Measurements from ENCODE around the gene MYLK4. TPM values are rescaled to one million over a fixed set of nuclear protein-coding genes. Genes with fewer than 3 reads are reported as not detected.

MYLK4 gene
- total RNA-seq, 1 donor from 2014 or later: 0.51 TPM

DNA sequence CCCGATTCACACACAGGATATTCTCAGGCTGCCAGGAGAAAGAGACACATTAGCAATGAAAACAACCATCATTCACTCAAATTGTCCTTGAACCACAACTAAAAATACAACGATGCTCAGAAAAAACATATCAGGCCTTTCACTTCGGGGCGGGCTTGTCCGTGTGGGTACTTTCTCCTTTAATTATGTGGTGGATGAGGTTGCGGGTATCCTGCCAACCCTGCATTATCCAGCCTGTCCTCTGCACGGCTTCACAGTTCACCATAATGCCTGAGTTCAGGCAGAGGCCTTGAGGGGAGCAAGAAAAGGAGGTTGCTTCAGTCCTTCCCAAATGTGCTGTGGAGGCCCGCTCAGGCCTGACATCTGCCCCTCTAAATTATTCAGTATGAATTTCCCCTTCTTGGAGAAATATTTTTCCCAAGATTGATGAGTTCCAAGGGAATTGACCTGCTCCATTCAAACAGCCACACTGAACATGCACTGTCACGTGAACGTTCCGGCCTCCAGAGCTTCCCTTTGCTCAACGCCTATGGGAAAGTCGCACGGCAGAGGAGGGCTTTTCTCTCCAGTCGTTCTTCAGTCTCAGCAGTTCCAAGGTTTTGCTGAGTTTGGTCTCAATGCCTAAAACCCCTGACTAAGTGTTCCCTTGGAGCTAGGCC, 70.3 kb downstream of the MYLK4 start:
- intact Hi-C loops (cut with DNase I): no loop called here
- no peak for DNase-seq (ENCODE audit: low spot score)

- intact Hi-C loops (cut with DNase I): no loop called here
- DNase-seq (ENCODE audit: low spot score): no peak
Observed at GRCh38 chr6:2677080-2677593, 73.6 kb downstream of the MYLK4 start.

DNA sequence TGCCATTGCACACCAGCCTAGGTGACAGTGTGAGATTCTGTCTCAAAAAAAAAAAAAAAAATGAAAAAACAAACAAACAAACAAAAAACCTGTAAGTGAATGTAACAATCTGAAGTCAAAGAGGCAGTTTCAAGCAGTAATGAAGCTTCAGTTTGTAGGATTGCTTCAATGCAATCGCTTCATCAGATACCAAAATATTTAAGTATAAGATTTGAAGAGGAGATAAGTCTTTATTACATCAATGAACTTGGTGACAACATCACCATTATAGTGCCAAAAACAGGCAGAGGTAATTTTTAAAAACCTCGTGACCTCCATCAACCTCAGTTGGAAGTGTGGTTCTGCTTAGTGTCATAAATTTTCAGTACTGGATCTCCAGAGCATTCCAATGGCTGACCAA, 74.7 kb downstream of the MYLK4 start:
- DNase-seq (ENCODE audit: low spot score): no peak
- intact Hi-C loops (cut with DNase I): no loop called here

GRCh38 chr6:2674857-2675256, 75.9 kb downstream of the MYLK4 start:
- intact Hi-C loops (cut with DNase I): no loop called here
- DNase-seq (ENCODE audit: low spot score): no peak

DNA sequence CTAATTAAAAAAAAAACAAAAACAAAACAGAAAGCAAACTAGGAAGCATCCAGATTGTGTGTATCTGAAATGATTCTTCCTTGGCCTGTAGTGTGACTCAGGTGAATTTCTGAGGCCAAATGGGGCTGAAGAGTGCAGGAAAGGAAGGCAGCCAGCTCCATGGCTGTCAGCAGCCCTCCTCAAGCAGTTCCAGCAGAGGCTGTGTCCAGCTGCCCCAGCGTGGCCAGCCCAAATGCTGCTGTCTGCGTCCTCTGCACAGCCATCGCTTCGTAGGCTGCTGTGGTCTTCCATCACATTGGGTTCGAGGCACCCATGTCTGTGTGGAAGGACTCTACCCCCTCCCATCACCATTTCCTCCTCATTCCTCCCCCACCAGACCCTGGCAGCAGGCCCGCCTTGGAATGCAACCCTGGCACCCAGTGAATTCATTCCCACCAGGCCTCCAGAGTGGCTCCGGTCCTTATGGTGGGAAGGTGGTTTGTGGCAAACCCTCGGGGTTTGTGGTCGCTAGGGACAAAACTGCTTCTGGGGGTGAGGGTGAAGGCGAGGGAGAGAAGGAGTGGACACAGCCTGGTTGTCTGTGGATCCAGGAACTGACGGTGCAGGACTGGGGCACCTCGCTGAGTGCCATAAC, 81.5 kb downstream of the MYLK4 start:
- intact Hi-C loops (cut with DNase I): no loop called here
- no peak for DNase-seq (ENCODE audit: low spot score)

DNA sequence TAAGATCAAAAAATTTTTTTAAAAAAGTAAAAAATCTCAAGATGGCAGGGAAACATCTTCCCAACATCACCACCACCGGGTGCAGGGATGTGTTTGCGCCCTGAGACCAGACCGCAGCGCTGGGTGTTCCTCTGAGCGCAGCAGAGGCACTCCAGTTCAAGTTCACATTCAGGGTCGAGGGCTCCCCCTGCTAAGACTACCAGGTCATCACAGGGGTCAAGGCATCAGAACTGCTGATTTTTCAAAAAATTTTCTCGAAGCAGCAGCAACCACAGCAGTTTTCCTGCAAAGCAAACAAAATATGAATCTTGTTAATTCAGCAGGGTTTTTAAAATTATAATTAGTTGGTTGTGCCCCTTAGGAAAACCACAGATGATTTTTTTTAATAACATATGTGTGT, 83.1 kb downstream of the MYLK4 start:
- DNase-seq (ENCODE audit: low spot score): no peak
- intact Hi-C loops (cut with DNase I): no loop called here

DNA sequence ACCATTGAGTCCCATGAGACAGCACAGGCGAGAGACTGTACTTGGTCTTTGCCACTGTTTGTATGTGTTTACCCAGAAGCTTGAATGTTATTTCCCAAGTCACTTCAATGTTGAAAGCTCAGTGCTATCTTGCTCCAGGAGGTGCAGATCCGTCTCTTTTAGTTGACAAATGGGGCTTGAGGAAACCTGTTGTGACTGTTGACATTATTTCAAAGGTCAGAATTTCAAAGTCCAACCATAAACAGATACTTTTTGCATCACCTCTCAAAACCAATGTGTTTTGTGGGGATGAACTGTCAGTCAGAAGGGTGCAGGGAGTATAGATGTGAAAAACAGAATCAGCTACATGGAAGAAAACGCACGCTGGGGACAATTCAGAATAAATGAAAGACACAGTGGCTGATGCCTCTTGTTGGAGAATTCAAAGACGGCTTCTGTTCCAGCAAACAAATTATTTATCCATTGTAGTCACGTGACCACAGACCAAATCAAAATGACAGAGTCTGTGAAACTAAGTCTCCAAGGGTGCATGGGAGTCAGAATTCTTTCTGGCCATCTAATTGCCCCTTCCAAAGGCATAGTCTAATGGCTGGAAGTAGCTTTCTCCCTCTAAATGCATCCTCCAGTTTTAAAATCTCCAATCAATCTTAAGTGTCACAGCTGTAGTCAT, 83.7 kb downstream of the MYLK4 start:
- no peak for DNase-seq (ENCODE audit: low spot score)

DNA sequence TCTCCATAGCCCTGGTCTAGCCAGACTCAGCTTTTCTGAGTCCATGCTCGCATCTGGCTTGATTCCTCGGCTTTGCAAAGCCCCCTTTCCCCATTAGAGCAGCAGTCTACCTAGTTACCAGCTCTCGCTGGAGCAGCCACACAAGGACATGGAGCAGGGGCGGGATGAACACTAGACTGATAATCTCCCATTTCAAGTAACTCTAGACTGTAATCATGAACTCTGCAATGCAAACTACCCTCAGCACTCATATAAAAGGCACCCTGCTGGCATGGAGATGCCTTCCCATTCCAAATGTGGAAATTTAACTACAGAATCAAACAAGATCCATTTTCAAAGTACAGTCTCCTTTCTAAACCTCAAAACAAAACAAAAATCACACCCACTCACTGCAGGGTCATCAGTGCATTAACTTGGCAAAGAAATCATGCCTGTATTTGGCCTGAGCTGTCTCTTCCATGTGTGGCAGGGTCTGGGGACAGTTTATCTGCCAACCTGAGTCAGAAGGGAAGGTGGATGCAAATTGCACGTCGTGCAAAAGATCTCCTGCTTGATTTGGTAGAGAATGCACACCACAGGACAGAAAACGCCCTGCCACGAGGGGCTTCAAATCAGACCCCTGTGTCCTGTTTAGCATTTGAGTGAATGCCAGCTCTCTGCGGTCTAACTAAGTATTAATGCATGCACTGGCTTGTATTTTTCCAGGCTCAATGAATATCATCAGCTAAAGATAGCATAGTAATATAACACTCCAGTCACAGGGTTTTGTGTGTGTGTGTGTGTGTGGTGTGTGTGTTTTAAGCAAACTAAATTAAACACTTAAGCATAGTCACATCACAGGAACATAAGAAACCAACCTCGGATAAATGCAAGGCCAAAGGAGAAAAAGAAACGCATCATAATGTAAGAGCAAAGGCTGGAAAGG, 85.3 kb downstream of the MYLK4 start:
- intact Hi-C loops (cut with DNase I): no loop called here

More for the DNA sequence above, 83.7 kb downstream of the MYLK4 start:
- intact Hi-C loops (cut with DNase I): no loop called here

DNA sequence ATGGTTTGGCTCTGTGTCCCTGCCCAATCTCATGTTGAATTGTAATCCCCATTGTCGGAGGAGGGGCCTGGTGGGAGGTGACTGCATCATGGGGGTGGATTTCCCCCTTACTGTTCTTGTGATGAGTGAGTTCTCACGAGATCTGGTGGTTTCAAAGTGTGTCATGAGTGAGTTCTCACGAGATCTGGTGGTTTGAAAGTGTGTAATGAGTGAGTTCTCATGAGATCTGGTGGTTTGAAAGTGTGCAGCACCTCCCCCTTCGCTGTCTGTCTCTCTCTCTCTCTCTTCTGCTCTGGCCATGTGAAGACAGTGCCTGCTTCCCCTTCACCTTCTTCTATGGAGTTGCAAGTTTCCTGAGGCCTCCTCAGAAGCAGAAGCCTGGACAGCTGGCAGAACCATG, 87.6 kb downstream of the MYLK4 start:
- intact Hi-C loops (cut with DNase I): no loop called here
- DNase-seq (ENCODE audit: low spot score): no peak

More for the DNA sequence above, 85.3 kb downstream of the MYLK4 start:
- no peak for DNase-seq (ENCODE audit: low spot score)

DNA sequence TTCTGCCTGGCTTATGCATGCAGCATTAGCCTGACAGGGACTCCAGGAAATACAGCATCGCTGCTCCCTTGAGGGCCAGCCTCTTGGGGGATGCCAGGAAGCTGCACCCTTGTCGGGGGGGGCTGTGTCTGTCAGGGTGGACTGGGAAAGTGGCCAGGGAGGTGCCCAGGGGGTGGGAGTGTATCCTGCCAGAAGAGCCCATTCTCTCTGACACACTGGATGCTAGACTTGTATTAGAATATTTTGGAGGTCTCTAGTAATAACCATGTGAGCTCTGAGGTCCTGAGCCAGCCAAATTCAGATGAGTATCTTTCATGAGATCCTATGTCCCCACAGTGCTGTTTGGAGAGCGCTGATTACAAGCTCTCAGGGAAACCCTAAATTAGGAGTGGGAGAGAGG, 89.1 kb downstream of the MYLK4 start:
- DNase-seq (ENCODE audit: low spot score): no peak
- intact Hi-C loops (cut with DNase I): no loop called here

GRCh38 chr6:2659882-2660281, 90.8 kb downstream of the MYLK4 start:
- no peak for DNase-seq (ENCODE audit: low spot score)
- intact Hi-C loops (cut with DNase I): no loop called here

DNA sequence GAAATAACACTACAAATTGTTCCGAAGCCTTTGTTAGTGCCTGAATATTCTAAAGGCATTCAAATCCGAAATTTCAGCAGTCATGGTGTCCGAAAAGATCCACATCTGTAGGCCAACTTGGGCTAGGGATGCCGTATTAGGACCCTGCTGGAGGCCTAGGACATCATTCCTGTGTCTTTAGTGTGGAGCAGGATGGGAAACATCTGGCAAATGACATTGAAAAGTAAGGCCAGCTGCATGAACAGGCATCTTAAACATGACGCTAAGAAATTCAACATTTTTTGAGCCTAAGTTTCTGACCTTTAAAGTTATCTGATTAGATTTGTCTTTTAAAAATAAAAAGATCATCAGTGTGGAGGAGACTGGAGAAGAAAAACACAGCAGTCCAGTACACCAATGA, 91.3 kb downstream of the MYLK4 start:
- no peak for DNase-seq (ENCODE audit: low spot score)
- intact Hi-C loops (cut with DNase I): no loop called here

DNA sequence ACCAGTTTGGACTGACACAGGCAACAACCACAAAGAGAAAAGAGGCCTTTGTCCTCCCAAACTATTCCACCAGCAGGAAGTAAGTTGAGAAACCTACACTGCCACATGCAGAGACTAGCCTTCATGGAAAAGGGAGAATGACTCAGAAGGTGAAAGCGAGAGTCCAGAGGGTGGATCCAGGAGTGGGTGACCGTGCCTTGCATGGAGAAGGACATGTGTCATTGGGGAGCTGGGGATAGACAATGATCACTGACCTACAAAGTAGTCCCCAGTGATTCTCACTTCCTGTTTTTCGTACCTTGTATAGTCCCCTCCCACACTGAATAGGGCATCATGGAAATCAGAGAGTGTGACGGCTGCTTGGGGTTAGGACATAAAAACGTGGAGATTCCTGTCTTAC, 91.9 kb downstream of the MYLK4 start:
- intact Hi-C loops (cut with DNase I): no loop called here

DNA sequence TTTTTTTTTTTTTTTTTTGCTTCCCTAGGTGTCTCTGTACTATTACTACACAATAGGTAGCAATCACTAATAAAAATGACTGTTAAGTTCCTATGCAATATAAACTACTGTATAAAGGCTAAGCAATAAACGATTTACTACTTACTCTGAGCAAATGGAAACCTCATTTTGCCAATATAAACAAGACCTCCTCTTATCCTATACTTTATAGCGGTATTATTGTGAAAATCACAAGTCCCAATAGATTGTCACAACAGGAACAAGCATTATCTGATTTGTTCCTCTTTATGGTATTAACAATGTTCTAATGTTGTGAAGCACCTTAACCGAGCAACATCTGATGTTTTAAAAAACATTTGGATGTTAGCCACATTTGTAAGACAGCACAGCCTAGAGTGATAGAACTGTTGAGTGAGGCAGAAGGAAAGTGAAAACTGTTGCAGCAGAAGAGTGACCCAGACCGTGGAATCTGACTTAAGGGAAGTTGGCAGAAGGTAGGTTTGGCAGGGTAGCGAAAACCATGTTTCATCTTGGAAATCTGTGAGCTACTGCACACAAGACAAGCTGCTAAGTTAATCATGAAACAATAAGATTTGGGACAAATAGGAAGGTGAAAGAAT, 94.2 kb downstream of the MYLK4 start:
- no peak for DNase-seq (ENCODE audit: low spot score)
- intact Hi-C loops (cut with DNase I): no loop called here

More for the DNA sequence above, 91.9 kb downstream of the MYLK4 start:
- no peak for DNase-seq (ENCODE audit: low spot score)

DNA sequence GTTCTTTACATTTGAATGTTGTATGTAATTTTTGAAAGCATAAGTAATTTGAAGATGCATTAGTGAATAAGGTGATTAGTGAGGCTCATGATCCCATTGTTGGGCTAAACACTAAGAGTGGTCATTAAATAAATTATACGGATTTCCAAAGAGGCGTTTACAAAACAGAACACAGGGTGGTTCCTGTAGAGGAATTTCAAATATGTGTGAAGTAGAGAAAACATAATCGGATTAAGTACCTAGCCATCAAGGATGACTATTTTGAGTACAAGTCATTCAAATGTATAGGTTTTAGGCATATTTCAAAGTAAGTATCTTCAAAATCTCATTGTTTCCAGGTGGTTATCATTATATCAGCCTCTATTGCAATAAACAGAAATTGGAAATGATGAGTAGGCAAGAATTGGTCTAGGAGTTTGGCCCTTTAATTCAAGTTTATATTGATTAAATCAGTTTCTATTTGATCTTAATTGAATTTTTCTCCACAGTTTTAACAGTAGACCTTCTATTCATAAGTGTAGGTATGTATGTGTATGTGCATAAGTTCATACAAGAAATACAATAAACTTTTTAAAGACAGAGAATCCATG, 94.8 kb downstream of the MYLK4 start:
- no peak for DNase-seq (ENCODE audit: low spot score)
- intact Hi-C loops (cut with DNase I): no loop called here

DNA sequence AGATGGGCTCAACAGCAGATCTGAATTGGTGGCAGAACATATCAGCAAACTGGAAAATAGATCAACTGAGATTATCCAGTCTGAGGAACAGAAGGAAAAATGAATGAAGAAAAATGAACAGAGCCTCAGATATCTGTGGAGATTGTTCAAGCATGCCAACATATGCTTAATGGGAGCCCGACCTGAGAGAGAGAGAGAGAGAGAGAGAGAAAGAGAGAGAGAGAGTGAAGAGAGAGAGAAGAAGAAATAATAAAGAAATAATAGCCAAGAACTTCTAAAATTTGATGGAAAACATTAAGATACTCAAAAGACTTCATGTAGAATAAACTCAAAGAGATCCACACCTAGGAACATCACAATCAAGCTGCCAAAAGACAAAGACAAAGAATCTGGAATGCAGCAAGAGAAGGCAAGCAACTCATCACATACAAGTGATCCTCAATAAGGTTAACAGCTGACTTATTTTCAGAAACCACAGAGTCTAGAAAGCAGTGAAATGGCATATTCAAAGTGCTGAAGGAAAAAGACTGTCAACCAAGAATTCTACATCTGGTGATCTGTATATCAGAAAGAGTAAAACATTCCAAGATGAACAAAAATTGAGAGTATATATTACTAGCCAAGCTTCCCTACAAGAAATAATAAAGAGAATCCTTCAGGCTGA, 97.2 kb downstream of the MYLK4 start:
- intact Hi-C loops (cut with DNase I): no loop called here
- DNase-seq (ENCODE audit: low spot score): no peak

- no peak for DNase-seq (ENCODE audit: low spot score)
- intact Hi-C loops (cut with DNase I): no loop called here
Observed at GRCh38 chr6:2652611-2653010, 98.1 kb downstream of the MYLK4 start.

DNA sequence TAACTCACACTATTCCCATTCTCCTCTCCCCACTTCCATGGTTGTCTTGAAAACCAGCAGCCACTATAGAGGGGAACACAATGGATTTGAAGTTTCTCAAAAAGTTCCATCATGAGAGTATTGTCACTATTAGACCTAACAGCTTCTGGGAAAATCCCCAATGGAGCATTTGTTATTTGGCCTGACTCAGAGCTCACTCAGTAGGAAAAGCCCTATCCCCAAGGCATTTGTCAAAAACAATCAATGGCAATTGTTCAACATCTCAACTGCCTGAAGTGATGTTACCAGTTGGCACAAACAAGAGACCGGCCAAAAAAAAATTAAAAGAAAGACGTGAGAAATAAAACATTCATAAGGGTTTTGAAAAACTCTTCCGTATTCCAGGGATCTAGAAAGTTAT, 98.8 kb downstream of the MYLK4 start:
- DNase-seq (ENCODE audit: low spot score): no peak
- intact Hi-C loops (cut with DNase I): no loop called here

GRCh38 chr6:2651536-2651935, 99.2 kb downstream of the MYLK4 start:
- intact Hi-C loops (cut with DNase I): no loop called here
- DNase-seq (ENCODE audit: low spot score): no peak

All from cardiac septum (tissue), 1 donor.